ENCODE measurements around the gene SLC39A6. TPM values are rescaled to one million over a fixed set of nuclear protein-coding genes. Genes with fewer than 3 reads are reported as not detected.

SLC39A6 gene
- polyA plus RNA-seq, 1 donor from 2014 or later, result 298 TPM

DNA sequence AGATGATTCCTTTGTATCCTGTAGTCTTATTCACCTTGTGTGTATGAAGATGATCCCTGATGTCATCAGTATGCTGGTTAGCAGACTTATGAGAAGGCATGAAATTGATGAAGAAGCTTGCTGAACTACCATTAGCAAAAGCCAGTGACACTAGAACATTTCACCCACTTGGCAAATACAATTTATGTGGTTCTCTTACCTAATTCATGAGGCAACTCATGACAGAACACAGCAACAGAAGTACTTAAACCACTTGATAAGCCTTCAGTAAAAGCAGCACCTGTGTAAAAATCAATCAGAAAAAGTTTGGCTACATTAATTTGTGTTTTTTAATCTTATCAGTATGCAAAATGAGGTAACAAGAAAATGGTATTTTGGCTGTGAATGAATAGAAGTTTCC is 16.8 kb downstream of the SLC39A6 start:
- Histone ChIP-seq H2AFZ (ENCODE audit: low read depth, low read length) (no peak overlapping the region), H3K27me3 (ENCODE audit: insufficient read depth, low read depth, low read length) (no peaks in the 10 kb centered on the region), H3K4me2 (ENCODE audit: low read length) (no peak overlapping the region), H3K27ac (ENCODE audit: low read length) (no peak overlapping the region), H4K20me1 (ENCODE audit: insufficient read depth) (no peaks in the 10 kb centered on the region), H3K79me2 (replicated peaks; ENCODE audit: insufficient read depth, low read length) (no peaks in the 10 kb centered on the region), H3K4me3 (ENCODE audit: low read length) (no peak overlapping the region), H3K9me3 (ENCODE audit: low read length) (no peaks in the 10 kb centered on the region), H3K9ac (ENCODE audit: low read length) (no peak overlapping the region), H3K36me3 (ENCODE audit: insufficient read depth, low read length) (peaks cover 10% of the 10 kb centered on the region), H3F3A (ENCODE audit: insufficient read depth, low read length, poor library complexity, severe bottlenecking) (no peaks in the 10 kb centered on the region), H3K9me2 (ENCODE audit: insufficient read depth, low read length) (no peaks in the 10 kb centered on the region)
- TF ChIP-seq SMC3 (conservative IDR thresholded peaks at IDR 0.05; ENCODE audit: poor library complexity) (no peak), EZH2 (IDR thresholded peaks at IDR 0.05; ENCODE audit: borderline replicate concordance, insufficient read depth, low read length, poor library complexity, severe bottlenecking) (no peak), TAF1 (IDR thresholded peaks at IDR 0.05; ENCODE audit: low read depth) (no peak), MXI1 (conservative IDR thresholded peaks at IDR 0.05; ENCODE audit: poor library complexity, severe bottlenecking) (no peak), RAD21 (conservative IDR thresholded peaks at IDR 0.05) (no peak), POLR2AphosphoS5 (IDR thresholded peaks at IDR 0.05) (no peak), EP300 (conservative IDR thresholded peaks at IDR 0.05; ENCODE audit: poor library complexity, severe bottlenecking) (no peak)
- TF ChIP-seq, protein P1, sequence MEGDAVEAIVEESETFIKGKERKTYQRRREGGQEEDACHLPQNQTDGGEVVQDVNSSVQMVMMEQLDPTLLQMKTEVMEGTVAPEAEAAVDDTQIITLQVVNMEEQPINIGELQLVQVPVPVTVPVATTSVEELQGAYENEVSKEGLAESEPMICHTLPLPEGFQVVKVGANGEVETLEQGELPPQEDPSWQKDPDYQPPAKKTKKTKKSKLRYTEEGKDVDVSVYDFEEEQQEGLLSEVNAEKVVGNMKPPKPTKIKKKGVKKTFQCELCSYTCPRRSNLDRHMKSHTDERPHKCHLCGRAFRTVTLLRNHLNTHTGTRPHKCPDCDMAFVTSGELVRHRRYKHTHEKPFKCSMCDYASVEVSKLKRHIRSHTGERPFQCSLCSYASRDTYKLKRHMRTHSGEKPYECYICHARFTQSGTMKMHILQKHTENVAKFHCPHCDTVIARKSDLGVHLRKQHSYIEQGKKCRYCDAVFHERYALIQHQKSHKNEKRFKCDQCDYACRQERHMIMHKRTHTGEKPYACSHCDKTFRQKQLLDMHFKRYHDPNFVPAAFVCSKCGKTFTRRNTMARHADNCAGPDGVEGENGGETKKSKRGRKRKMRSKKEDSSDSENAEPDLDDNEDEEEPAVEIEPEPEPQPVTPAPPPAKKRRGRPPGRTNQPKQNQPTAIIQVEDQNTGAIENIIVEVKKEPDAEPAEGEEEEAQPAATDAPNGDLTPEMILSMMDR (IDR thresholded peaks at IDR 0.05; ENCODE audit: poor library complexity, severe bottlenecking), result no peak
- TF ChIP-seq, protein P2, sequence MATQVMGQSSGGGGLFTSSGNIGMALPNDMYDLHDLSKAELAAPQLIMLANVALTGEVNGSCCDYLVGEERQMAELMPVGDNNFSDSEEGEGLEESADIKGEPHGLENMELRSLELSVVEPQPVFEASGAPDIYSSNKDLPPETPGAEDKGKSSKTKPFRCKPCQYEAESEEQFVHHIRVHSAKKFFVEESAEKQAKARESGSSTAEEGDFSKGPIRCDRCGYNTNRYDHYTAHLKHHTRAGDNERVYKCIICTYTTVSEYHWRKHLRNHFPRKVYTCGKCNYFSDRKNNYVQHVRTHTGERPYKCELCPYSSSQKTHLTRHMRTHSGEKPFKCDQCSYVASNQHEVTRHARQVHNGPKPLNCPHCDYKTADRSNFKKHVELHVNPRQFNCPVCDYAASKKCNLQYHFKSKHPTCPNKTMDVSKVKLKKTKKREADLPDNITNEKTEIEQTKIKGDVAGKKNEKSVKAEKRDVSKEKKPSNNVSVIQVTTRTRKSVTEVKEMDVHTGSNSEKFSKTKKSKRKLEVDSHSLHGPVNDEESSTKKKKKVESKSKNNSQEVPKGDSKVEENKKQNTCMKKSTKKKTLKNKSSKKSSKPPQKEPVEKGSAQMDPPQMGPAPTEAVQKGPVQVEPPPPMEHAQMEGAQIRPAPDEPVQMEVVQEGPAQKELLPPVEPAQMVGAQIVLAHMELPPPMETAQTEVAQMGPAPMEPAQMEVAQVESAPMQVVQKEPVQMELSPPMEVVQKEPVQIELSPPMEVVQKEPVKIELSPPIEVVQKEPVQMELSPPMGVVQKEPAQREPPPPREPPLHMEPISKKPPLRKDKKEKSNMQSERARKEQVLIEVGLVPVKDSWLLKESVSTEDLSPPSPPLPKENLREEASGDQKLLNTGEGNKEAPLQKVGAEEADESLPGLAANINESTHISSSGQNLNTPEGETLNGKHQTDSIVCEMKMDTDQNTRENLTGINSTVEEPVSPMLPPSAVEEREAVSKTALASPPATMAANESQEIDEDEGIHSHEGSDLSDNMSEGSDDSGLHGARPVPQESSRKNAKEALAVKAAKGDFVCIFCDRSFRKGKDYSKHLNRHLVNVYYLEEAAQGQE (IDR thresholded peaks at IDR 0.05; ENCODE audit: borderline replicate concordance), result no peak

DNA sequence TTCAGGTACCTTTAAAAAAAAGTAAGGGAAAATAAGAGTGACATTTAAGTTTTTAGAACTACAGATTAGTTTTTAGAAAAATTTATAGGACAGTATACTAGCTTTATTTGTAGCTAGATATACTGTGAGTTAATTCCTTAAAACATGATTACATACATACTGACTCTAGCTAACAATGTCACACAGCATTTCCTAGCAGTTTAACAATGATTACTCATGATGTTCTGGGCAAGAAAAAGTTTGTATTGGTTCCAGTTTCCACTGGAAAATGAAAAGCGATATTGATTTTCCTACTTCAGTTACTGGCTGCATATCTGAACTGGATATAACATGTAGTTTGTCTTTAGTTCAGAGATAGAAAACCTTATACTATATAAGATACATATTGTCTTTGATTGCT is 19.4 kb downstream of the SLC39A6 start:
- no peak for TF ChIP-seq TAF1 (IDR thresholded peaks at IDR 0.05; ENCODE audit: low read depth)
- no peak for TF ChIP-seq EP300 (conservative IDR thresholded peaks at IDR 0.05; ENCODE audit: poor library complexity, severe bottlenecking)
- TF ChIP-seq, protein P1 (IDR thresholded peaks at IDR 0.05; ENCODE audit: poor library complexity, severe bottlenecking), result no peak
- TF ChIP-seq RAD21 (conservative IDR thresholded peaks at IDR 0.05), result no peak
- Histone ChIP-seq H3K36me3 (ENCODE audit: insufficient read depth, low read length) (peaks cover 3% of the 10 kb centered on the region), H4K20me1 (ENCODE audit: insufficient read depth) (no peaks in the 10 kb centered on the region), H3K9me2 (ENCODE audit: insufficient read depth, low read length) (no peaks in the 10 kb centered on the region), H3K4me2 (ENCODE audit: low read length) (no peak overlapping the region), H3K9ac (ENCODE audit: low read length) (no peak overlapping the region), H3K4me3 (ENCODE audit: low read length) (no peak overlapping the region), H3K9me3 (ENCODE audit: low read length) (no peaks in the 10 kb centered on the region), H3K27me3 (ENCODE audit: insufficient read depth, low read depth, low read length) (no peaks in the 10 kb centered on the region), H3F3A (ENCODE audit: insufficient read depth, low read length, poor library complexity, severe bottlenecking) (no peaks in the 10 kb centered on the region), H3K79me2 (replicated peaks; ENCODE audit: insufficient read depth, low read length) (no peaks in the 10 kb centered on the region), H2AFZ (ENCODE audit: low read depth, low read length) (no peak overlapping the region), H3K27ac (ENCODE audit: low read length) (no peak overlapping the region)
